ENCODE results near the gene GALNT10.

- no peak for TF ChIP-seq POLR2A (IDR thresholded peaks at IDR 0.05)
- TF ChIP-seq CTCF (IDR thresholded peaks at IDR 0.05): no peak
- no peak for TF ChIP-seq EP300 (IDR thresholded peaks at IDR 0.05)
Observed at GRCh38 chr5:154251529-154251928, 61.0 kb downstream of the GALNT10 start.

Data from suprapubic skin (tissue), 3 donors.